Colonic mucosa (tissue), 2 donors: ENCODE results near the gene ANKRD40CL. TPM values are rescaled to one million over a fixed set of nuclear protein-coding genes. Genes with fewer than 3 reads are reported as not detected.

Experiments
- microRNA-seq: library from miRNA; unstranded; fragments of <30 nt; microRNA quantifications from one replicate; pipeline ENCODE4, GENCODE V29; 2019
- total RNA-seq, 2 donors: library from RNA; stranded (reverse); fragmentation: NEBNext Ultra II Directional in 1 of 2; extraction: Animal tissue kit (Norgen Biotek cat#: 25700) in 1 of 2; gene quantifications; one replicate each; pipeline ENCODE4 v1.2.1, GENCODE V29; 2021
- donor health status: DM: no; HTN: no; CAD: no.
- donor health status: DM: no; HTN: no; CAD: no.

ANKRD40CL gene
- total RNA-seq, 2 donors from 2014 or later = 44.9 to 54.5 TPM

Small RNA genes within 50 kb of the gene (microRNA-seq; reads per million reads assigned to microRNA genes)
- gene MIR8059 = not detected

Other genes with a start within 250 kb of the ANKRD40CL start
- 10 to 100 TPM; 18.3 to 79.8 TPM for gene EPN3, start 234.8 kb downstream of the ANKRD40CL start, total RNA-seq
- 10 to 100 TPM; 41.6 to 53.1 TPM for gene SPATA20, start 220.3 kb downstream of the ANKRD40CL start, total RNA-seq
- gene CACNA1G, start 206.8 kb downstream of the ANKRD40CL start, total RNA-seq = under 1 TPM; 0.07 to 0.19 TPM
- gene ABCC3, start 132.6 kb downstream of the ANKRD40CL start, total RNA-seq = 100 to 1,000 TPM; 187 to 226 TPM
- gene ANKRD40, start 59.6 kb downstream of the ANKRD40CL start, total RNA-seq = 10 to 100 TPM; 20.1 to 25.1 TPM
- gene LUC7L3, start 47.9 kb downstream of the ANKRD40CL start, total RNA-seq = 10 to 100 TPM; 73.0 to 88.3 TPM
- under 1 TPM; 0.10 to 0.13 TPM for gene WFIKKN2, start 68.1 kb upstream of the ANKRD40CL start, total RNA-seq
- gene TOB1, start 98.8 kb upstream of the ANKRD40CL start, total RNA-seq = 100 to 1,000 TPM; 116 to 169 TPM